Hematopoietic multipotent progenitor cell (in vitro differentiated cells): ENCODE data around the gene CEP112. TPM values are rescaled to one million over a fixed set of nuclear protein-coding genes. Genes with fewer than 3 reads are reported as not detected.

Experiments used
- DNase-seq, 3 donors: peaks; one replicate each; pipeline ENCODE4 v3.0.0-alpha.2; 2011 to 2015; ENCODE audit warnings: low read depth in 2 of 3, low spot score in 2 of 3
- total RNA-seq: library from RNA; depleted of rRNA; stranded (reverse); fragments of >200 nt; gene quantifications from one replicate; pipeline ENCODE4 v1.2.3, GENCODE V29; 2012

CEP112 gene
- total RNA-seq, 1 donor = 1.1 TPM

DNA sequence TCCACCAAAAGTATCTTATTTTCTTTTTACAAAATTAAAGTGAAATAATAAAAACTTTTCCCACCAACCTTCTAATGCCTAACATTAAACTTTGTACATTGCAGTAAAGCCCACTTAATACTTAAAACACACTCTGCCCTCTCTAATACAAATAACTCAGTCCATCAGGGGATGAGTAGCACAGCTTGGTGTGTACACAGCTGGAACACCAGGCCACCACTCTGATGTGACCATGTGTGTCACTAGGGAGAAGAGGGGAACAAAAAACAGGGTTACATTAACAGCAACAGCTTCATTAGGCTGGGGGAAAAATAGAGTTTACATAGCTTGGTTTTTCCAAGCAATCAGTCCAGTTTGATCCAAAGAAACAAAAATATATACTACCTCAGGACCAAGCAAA, 295.0 kb downstream of the CEP112 start:
- no peak for DNase-seq

GRCh38 chr17:65895969-65896368, 296.0 kb downstream of the CEP112 start:
- DNase-seq = no peak

DNA sequence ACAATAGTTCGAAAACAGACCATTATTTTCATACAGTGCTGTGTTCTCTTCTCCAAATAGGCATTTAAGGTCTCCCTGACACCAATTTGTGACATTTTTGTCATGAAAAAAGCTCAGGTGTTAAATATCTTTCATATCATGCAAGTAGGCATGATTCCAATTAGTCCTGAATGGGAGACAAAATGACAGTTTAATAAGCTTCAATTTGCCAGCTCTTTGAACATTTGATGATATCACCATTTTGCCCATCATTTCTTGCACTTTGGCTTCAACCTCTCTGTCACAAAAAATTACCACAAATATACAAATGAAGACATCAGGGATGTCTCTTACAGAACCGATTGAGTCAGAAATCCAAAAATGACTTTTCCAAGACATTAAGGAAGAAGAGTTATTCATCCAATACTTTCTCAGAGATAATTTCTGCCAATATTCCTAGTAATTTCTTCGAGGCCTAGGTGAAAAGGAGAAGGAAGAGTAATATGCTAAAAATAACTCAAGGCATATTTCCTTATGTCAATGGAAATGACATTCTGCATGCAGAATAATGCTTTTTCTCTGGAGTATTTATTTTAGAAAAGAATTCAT, 298.1 kb downstream of the CEP112 start:
- no peak for DNase-seq

DNA sequence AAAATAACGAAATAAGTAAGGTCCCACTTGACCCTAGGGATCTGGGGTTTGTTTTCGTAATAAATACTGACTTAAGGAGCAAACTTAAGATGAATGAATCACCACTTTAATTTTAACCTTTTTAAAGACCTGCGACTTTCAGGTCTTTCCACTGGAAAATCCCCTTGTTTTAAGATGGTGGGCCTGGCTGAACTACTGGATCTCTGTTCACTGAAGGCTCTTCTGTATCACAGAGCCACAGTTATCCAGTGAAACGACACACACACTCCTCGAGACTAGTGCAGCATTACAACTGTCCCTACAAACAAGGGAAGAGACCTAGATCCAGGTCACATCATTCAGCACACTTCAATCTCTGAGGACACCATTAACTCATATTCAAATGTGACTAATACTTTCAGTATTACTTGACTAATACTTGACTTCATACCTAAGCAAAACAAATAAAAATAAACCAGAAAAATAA, 299.0 kb downstream of the CEP112 start:
- DNase-seq = no peak

GRCh38 chr17:65891231-65891735, 300.6 kb downstream of the CEP112 start:
- DNase-seq = no peak

DNA sequence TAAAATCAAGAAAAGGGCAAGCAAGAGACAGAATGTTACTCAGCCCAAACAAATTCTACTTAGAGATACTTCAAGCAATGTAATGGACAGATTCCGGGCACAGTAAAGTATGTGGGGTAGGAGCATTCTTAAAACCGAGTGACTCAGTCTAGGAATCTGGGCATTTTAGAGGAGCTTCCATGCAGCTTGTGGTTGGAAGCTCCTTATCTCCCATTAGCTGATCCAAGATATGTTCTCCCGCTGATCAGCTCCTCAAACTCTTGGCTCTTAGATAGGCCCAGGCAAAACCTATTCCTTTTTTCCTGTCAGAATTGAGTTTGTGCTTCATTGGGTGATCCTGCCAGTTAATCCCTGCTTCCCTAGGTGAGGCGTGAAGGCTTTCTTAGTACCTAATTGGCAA, 303.3 kb downstream of the CEP112 start:
- DNase-seq = no peak

DNA sequence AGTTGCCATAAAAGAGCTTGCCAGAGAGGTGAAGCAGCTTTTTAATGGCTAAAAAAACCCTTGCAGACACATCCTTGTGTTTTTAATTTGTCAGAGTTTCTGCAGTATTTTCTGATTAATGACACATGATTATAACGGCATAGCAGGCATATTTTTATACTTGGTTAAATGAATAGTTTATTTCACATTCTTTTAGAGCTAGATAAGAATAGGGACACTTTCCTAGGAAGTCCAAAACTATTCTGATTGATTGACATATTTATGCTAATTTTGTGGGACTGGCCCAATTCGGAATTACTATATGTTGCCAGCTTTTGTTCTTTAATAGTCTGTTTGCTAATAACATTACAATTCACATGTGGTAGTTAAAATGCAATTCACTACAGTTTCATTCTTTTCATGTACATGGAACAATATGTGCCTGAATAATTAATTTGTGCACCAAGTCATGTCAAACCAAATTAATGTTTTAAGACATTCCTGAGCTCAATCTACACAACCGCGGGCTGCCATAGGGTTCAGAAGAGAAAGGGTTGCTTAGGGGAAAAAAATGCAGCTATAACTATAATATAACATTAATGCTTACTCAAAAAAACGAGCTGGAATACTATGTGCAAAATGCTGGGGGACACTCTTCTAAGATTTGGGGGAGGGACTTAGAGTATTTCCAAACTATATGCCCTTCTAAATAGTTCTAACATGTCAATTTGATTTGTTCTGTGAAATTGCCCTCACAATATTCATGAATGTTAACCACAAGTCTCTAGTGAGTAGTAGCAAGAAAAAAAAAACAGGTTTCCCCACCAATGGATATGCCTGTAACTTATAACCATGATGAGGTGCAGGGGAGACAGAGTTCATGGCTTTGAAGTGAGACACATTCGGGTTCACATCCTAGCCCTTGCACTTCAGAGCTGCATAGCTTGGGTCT, 305.4 kb downstream of the CEP112 start:
- no peak for DNase-seq

DNA sequence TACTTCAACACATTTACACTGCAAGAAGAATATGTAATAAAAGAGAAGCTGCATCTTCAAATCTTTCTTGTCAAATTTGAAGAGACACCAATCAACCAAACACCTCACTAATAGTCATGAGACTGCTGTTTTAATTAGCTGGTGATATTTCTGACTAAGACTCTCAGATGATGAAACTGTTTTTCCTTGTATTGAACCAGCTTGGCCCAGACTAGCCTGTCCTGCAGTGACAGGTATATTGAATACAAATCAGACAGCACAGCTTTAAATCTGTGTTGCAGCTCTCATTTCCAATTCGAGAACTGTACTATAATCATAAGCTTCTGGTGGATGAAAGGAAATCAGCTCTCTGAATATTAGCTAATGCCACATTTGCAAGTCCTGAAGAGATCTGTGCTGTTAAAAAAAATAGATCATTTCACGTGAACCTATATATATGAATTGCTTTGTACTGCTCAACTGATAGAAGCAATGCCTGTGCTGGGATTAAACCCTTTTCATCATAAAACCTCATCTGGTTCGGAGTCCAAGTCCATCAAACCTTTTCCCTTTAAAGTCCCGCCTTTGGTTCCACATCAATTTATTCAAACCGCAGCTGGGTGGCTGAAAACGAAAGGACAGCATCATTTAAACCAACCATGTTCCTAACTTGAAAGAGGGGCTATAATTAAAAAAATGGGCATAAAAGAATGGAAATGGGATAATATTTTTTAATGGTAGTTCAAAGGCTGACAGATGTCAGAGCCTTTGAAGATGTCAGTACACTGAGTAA, 306.2 kb downstream of the CEP112 start:
- no peak for DNase-seq

- DNase-seq = no peak
Observed at GRCh38 chr17:65876985-65877384, 314.9 kb downstream of the CEP112 start.

DNA sequence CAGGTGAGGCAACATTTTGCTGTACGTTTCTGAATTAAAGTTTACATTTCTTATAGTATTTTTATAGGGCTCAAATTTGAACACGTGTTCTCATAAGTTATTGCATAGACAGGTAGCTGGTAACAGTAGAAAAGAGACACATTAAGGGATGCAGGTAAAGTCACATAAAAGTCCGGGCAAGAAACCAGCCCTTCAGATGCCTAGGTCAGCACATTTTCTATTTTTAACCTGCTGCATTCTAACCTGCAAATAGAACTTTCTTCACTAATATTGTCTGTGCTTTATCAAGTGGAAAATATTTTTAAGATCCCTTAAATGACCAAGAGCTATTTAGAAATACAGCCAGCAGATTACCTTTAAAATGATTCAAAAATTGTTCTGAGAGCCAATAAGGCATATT, 323.1 kb downstream of the CEP112 start:
- DNase-seq = no peak

DNA sequence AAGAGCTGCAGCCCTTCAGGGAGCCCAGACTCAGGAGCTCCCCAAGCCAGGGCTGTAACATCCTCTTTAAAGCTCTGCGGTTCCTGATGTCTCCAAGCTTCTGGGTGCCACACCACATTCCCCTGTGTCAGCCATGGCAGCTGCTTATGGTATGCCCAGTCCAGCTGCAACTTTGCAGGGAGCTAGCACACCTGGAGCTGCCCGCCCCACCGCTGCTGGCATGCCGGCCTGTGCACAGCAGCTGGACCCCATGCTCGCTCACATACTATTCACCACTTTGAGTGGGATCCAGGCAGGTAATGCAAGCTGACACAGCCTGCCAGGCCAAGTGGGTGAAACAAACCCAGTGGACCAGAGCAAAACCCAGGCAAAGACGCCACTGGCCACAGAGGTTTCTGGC, 324.9 kb downstream of the CEP112 start:
- no peak for DNase-seq

DNA sequence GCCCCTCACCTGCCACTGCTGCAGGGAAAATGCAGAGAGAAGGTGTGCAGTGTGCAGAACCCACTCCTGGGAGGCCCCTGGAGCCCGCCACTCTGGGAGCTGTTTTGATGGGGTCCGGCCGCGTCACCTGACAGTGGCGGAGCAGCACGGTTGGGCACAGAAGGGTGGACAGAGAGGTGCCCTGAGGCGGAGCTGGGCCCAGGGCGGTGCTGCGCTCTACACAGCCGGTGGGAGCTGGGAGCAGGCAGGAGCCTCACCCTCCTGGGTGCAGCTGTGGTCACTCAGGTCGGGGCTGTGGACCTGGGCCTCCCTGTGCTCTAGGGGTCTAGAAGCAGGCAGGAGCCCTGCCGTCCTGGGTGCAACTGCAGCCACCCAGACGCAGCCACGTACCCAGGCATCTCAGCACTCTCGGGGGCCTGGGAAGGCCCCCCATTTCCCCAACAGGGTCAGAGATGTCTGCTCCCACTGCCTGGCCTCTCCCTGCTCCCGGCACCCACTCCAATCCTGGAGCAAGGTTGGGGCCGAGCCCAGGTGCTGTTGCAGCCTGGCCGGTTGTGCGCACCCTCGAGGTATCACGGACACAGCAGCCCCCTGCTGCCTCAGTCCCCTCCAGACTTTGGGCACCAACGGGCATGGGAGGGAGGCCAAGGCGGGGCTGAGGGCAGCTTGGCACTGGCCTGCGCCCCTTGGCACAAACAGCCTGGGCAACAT, 326.1 kb downstream of the CEP112 start:
- no peak for DNase-seq

DNA sequence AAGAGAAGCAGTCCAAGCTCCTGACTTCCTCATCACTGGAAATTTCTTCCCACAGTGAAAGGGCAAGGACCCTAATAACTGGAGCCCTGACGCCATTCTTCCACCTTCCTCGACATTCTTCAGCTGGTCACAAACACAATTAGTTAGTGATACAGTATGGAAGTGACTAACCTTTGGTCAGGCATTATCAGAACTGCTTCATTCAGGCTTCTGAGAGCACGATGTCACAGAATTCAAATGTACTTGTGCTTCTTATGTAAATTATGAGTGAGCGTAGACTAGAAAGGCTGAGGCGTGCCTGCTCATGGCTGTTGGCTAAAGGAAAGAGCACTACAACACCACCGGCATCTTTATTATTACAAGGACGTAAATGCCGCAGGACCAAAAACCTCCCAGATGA, 327.5 kb downstream of the CEP112 start:
- DNase-seq = no peak

- DNase-seq = no peak
Observed at GRCh38 chr17:65857718-65858117, 334.2 kb downstream of the CEP112 start.

GRCh38 chr17:65856865-65857264, 335.1 kb downstream of the CEP112 start:
- no peak for DNase-seq

GRCh38 chr17:65855675-65856074, 336.3 kb downstream of the CEP112 start:
- no peak for DNase-seq

DNA sequence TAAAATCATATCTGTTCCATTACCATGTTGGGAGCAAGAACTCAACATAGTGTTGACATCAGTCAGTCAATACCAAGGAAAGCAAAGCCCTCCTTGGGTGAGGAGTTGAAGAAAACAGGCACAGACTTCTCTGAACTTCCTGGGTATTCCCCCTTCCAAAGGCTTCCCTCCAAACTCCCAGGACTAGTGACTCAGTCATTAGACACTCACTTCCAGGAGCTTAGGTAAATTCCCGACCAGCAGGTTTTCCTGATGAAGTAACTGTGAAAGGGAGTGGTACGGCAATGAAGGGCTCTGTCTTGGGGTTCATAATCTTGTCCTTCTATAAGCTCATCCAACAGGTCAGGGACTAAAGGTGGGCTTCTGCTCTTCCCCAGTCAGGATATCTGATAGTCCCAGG, 336.7 kb downstream of the CEP112 start:
- DNase-seq = no peak

GRCh38 chr17:65853816-65854215, 338.1 kb downstream of the CEP112 start:
- DNase-seq = no peak

GRCh38 chr17:65852911-65853310, 339.0 kb downstream of the CEP112 start:
- DNase-seq = no peak

DNA sequence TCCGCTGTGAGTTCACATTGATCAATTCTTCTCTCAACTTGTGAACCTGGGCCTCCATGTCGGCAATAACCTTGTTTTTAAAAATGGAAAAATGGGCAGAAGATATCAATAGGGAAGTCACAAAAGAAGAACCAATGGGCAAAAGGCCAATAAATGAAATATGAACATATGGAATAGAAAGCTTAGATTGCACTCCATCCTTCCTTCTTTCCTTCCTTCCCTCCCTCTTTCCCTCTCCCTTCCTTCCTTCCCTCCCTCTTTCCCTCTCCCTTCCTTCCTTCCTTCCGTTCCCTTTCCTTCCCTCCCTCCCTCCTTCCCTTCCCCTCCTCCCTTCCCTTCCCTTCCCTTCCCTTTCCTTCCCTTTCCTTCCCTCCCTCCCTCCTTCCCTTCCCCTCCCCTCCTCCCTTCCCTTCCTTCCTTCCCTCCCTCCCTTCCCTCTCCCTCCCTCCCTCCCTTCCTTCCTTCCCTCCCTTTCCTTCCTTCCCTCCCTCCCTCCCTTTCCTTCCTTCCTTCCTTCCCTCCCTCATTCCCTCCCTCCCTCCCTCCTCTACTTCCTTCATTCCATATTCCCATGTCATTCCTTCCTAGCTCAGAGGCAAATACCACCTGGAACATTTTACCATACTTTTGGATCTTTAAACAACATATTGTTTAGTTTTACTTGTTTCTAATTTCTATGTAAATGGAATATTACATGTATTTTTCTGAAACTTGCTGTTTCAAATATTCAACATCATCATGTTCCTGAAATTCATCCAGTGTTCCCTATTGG, 339.8 kb downstream of the CEP112 start:
- no peak for DNase-seq
